Measurements from ENCODE around the gene XCL1.

The XCL1 gene

DNA sequence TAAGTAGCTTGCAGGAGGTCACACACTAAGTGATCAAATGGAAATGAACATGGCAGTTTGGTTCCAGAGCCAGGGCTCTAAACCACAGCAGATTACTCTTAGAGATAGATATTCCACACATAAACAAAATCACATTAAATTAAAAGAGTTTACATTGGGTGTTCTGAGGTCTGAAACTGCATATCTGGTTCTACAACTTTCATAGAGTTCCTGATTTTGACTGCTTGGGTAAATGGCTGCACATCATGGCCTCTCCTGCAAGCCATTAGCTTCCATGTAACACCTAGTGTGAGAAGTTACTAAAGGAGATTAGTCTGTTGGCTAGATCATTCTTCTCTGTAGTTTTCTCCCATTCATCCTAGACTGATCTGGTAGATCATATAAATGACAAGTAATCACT is 19.8 kb upstream of the XCL1 start:
- no peak overlapping the region for H3K4me3 ChIP-seq (ENCODE audit: low read length)
- TF ChIP-seq, protein P1, sequence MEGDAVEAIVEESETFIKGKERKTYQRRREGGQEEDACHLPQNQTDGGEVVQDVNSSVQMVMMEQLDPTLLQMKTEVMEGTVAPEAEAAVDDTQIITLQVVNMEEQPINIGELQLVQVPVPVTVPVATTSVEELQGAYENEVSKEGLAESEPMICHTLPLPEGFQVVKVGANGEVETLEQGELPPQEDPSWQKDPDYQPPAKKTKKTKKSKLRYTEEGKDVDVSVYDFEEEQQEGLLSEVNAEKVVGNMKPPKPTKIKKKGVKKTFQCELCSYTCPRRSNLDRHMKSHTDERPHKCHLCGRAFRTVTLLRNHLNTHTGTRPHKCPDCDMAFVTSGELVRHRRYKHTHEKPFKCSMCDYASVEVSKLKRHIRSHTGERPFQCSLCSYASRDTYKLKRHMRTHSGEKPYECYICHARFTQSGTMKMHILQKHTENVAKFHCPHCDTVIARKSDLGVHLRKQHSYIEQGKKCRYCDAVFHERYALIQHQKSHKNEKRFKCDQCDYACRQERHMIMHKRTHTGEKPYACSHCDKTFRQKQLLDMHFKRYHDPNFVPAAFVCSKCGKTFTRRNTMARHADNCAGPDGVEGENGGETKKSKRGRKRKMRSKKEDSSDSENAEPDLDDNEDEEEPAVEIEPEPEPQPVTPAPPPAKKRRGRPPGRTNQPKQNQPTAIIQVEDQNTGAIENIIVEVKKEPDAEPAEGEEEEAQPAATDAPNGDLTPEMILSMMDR (conservative IDR thresholded peaks at IDR 0.05; ENCODE audit: low read depth, low read length), result no peak
- no peak for DNase-seq (ENCODE audit: low read depth)

DNA sequence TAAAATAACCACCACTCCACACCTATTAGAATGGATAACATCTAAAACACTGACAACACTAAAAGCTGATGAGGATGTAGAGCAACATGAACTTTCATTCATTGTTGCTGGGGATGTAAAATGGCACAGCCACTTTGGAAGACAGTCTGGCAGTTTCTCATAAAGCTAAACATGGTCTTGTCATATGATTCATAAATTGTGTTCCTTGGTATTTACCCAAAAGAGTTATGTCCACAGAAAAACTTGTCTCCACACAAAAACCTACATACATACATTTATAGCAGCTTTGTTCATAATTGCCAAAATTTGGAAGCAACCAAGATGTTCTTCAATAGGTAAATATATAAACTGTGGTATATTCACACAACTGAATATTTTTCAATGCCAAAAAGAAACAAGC is 16.0 kb upstream of the XCL1 start:
- TF ChIP-seq, protein P1 (conservative IDR thresholded peaks at IDR 0.05; ENCODE audit: low read depth, low read length), result no peak
- H3K4me3 ChIP-seq (ENCODE audit: low read length), result no peak overlapping the region
- no peak for DNase-seq (ENCODE audit: low read depth)

DNA sequence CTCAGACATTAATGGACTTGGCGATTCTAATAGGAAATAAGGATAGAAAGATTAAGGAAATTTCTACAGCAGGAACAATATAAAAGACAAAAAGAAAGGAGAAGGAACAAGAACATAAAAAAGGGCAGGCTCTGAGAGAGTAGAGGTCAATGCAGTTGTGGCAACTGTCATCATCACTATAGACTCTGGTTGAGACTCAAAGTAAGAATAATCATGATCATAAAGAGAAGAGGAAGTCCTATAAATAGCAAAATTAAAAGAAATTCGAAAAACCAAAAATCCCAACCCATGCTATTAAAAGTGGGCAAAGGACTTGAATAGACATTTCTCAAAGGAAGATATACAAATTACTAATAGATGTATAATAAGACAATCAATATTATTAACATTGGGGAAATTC is 14.4 kb upstream of the XCL1 start:
- no peak for DNase-seq (ENCODE audit: low read depth)
- TF ChIP-seq, protein P1 (conservative IDR thresholded peaks at IDR 0.05; ENCODE audit: low read depth, low read length), result no peak

DNA sequence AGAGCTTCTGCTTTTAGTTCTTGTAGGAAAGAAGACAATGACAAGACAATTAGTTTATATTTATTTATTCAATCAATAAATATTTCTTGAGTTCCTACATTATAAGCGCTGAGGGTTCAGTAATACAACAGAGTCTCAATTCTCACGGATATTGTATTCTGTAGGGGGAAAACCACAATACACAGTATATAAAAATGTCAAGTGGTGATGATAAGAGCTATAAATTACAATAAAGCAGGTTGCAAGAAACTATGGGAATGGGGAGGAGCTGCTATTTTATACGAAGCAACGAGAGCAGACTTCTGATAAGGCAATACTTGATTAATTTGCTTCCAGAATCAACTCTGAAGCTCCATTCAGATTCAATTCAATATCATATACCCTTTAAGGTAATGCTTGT is 10.6 kb upstream of the XCL1 start:
- DNase-seq (ENCODE audit: low read depth), result no peak
- TF ChIP-seq, protein P1 (conservative IDR thresholded peaks at IDR 0.05; ENCODE audit: low read depth, low read length), result no peak
- H3K4me3 ChIP-seq (ENCODE audit: low read length), result no peak overlapping the region

More for the DNA sequence above, 14.4 kb upstream of the XCL1 start:
- no peak overlapping the region for H3K4me3 ChIP-seq (ENCODE audit: low read length)

DNA sequence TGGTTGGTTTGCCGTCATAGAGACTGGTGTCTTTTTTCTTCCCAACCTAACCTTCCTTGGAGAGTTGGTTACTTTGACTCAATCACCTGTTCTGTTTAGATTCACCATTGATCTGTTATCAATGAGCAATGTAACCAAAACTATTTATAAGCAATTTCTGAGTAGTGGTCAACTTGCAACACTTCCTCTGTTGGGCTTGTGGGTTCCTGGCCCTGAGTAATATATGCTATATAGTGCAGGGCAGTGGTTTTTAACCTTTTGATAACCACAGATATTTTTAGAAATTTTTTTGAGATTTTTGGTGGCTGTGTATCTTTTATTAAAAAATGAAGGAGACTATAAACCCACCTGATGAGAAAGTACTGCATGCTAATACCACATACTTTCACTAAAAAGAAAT is 9.4 kb upstream of the XCL1 start:
- no peak for DNase-seq (ENCODE audit: low read depth)
- H3K4me3 ChIP-seq (ENCODE audit: low read length), result no peak overlapping the region
- TF ChIP-seq, protein P1 (conservative IDR thresholded peaks at IDR 0.05; ENCODE audit: low read depth, low read length), result no peak

DNA sequence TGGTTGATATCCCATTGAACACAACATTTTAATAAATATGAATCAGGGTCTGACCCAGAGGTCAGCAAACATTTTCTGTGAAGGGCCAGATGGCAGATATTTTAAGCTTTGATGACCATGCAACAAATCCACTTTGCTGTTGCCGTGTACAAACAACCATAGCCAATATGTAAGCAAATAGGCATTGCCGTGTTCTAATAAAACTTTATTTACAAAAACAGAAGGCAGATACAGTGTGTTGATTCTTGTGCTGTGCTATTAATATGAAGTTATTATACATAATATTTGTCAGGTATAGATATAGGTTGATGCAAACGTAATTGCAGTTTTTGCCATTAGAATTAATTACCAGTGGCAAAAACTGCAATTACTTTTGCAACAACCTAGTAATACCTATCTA is 8.8 kb upstream of the XCL1 start:
- no peak overlapping the region for H3K4me3 ChIP-seq (ENCODE audit: low read length)
- no peak for DNase-seq (ENCODE audit: low read depth)
- TF ChIP-seq, protein P1 (conservative IDR thresholded peaks at IDR 0.05; ENCODE audit: low read depth, low read length), result no peak

DNA sequence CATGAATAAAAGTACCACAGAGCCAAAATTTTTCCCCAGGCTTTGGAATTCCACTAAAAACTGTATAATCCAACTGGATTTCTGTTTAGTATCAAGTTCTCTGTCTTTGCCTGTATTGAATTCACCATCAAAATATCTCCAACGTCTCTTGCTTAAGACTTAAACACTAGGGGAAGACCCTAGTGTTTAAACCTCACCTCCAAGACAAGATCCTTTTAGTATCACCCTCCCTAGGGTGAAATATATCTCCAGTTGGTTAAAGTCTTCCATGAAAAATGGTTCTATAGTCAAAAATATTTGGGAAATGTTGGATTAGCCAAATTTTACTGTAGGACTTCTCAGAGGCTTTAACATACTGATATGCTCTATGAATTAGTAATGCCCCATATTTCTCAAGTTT is 8.1 kb upstream of the XCL1 start:
- TF ChIP-seq, protein P1 (conservative IDR thresholded peaks at IDR 0.05; ENCODE audit: low read depth, low read length), result no peak
- no peak for DNase-seq (ENCODE audit: low read depth)
- H3K4me3 ChIP-seq (ENCODE audit: low read length), result no peak overlapping the region

All from retinal pigment epithelial cell (primary cell).